NCI-H1930 (cell line): ENCODE results near the gene ENC1.

ENCODE experiments used
- DNase-seq, 2 experiments: peaks; one replicate each; lab custom pipeline; 2025; lab: John Stamatoyannopoulos, UW

ENC1 gene

DNA sequence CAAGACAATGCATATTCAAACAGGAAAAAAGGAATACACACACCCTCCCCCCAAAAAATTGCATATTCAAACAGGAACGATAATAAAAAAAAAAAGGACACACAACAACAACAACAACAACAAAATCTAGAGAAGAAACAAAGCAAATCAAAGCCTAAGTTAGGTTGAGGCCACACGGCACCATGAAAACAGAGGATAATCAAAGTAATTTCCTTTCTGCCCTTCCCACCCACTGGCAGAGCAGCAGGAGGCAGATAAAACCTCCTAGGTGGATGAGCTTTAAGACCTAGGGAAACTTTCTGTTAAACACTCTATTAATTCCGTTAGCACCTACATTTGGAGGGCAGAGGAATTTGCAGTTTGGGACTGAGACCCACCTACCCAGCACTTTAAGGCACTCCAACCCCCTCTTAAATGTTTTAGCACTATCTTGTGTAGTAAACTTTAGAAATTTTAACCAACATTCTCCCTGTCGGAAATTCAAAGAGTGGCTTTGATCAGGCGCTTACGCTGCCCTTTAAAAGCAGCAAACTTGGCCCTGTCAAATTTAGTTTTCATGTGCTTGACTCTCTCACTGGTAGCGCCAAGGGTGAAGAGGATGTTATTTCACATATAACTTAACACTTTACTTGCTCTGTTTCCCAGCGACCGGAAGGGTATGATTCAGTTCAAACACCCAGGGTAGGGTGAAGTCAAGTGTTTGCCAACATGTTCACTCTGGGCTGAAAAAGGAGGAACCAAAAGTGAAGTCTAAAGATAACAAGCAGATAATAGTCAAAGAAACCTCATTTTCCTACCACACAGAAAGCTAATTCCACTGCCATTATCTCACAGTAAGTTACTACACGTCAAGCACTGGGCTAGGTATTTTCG, 9.2 kb downstream of the ENC1 start:
- DNase-seq, result no peak

DNA sequence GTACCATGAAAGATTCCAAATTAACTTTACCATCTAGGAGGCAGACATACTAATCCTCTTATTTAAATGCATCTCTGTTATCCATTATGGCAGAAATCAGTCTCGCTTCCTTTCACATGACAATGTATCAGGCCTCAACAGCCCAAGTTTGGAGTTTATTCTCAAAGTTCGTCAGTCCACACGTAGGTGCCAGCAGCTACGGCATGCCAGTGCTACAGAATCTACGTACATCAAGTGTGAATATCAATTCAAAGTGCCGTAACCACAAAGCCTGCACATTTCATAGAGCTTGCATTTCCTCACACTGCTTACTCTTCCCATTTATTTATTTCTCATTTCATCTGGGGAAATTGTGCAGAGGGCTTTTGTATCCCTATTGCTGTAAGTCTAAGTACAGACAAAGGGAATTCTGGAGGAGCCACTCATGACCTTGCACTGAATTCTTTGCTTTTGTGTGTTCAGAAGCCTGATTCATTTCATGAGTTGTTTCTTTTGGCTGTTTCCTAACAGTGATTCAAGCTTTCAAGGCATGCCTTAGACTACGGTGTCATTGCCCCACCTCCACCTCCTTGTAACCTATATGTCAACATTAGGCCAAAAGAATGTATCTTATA, 10.0 kb downstream of the ENC1 start:
- DNase-seq, result no peak

DNA sequence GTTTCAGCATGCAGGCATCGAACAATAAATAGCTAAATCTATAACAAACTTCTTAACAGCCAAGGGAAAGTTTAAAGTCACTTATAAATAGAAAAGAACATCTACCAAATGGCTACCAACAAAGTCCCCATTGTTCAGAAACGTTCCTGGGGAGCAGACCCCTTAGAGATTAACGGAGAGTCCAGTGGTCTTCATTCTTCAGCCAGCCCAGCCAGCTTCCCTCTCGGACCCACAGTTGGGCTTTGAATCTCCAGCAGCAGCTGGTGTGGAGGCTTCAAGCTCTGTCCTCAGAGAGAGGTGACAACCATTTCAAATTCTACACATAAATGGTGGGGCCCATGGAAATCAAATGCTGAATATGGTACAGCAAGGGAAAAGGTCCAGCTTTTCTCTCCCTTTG, 11.2 kb downstream of the ENC1 start:
- no peak for DNase-seq

DNA sequence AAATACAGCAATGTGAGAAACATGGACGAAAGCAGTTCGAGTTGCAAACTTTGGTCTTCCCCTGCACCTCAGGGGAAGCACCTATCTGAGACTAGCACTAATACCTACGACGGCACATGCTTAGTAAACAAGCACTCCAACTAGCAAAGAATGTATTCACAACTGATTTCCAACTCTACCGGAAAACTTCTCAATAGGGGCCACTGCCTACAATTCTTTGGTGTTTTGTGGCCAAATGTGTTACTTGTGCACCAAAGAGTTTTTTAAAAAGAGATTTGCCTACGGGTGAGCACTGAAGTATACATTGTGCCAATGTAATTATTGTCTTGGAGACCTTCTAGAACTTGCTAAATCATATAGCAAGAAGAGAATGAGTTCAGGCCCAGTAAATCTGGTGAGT, 12.2 kb downstream of the ENC1 start:
- DNase-seq, result no peak

DNA sequence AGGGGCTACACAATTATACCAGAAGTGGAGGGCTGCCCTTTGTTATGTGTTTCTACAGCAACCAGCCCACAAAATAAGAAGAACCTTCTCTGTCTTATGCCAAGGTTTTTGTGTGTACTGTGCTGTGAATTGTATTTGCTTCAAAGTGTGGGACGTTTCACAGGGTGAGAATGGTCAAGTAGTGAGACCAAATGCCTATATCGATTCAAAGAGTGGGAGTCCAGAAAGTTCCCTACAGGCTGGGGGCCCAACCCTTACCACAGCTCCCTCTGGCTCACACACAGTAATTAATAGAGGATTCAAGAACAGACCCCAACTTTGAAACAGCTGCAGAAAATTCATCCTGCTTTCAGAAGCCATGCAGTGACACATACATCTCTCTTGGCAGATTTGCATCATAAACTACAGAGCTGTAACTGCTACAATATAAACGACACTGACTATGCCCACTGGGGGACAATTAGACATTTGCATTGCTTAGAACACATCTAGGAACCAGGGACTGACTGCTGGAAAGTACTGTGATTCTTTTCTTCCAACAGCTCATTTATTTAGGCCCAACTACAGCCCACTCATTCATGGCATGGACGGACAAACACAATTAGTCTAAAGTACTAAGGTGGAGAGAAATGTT, 12.8 kb downstream of the ENC1 start:
- DNase-seq, result no peak

DNA sequence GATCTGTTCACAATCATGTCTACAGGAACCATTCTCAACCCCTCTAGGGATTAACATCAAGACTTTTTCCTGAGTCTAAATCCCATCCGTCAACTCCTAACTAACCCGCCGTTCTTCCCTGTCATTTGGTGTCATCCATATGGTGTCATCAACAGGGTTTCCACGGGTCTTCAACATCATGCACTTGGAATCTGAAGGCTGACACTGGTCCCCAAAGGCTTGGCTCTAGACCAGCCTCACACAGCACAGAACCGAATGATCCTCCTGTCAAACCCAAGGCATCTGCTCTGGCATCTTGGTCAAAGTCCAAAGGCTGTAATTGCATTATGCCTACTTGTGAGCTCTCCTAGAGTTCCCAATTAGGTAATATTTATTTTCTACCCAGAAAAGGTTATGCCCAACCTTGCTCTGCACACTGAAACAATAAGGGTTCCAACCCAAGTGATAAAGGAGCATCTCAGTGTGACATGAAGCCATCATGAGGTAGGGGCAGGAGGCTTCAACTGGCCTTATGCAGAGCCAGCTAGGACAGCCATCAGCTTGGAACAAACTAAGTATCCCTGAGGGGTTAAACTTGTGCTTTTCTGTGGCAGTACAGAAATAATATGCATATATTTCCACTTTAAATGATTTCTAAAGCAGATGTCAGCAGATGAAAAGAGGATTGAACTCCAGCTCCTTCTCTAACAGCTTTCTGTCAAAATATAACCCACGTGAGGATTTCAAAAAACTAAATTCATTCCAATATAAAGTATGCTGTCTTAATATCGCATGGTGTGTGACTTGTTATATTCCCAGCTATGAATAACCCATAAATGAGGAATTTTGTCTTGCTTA, 13.9 kb downstream of the ENC1 start:
- DNase-seq, result peak in 1 of 2 experiments; percentile 15

DNA sequence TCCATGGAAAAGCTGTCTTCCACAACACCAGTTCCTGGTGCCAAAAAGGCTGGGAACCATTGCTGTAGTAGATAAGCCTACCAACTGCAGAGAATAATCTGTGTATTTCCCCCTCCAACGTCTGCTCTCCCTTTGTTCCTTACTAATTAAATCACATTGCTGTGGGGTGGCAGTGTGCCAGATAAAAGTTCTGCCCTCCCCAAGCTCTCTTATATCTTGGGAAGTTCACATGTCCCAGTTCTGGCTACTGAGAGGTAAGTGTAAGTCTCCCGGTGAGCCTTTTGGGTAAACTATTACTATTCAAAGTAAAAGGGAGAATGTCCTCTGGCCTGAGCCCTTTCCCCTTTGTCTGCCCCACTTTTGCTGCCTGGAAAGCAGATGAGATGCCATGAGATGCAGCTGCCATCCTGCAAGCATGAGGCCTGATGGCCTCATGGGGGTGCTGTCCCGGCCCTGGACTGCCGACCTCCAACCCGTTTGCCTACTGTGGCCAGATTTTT, 14.7 kb downstream of the ENC1 start:
- DNase-seq, result no peak

DNA sequence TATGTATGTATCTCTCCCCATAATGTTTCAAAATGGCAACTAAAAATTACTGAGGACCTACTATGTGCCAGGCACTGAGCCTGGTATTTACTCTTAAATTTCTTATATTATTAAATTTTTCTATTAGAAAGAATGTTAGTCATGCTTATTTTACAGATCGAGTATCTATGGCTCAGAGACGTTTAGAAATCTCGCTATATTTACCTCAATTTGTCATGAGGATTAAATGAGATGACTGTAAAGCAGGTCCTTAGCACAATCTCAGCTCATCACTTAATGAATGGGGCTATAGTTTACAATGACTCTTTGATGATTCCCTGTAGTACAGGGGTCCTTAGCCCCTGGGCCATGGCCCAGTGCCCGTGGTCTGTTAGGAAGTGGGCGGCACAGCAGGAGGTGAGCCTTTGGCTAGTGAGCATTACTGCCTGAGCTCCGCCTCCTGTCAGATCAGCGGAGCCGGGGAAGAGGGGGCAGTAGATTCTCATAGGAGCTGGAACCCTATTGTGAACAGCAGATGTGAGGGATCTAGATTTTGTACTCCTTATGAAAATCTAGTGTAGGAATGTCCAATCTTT, 15.5 kb downstream of the ENC1 start:
- no peak for DNase-seq

DNA sequence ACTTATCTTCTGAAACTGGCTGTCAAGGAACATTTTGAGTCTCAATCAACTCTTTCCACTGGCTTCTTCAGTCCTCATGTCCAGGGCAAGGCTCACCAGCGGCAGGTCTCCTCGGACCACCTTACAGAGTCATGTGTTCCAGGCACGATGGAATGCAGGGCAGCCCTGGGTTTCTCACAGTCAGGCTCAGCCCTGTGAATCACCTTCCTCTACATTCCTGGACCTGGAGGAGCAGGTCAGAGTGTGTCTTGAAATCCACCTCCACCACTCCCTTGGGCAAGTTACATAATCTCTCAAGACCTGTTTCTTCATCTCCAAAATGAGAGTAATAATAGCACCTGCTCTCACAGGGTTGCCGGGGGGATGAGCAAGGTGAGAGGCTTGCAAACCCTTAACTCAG, 16.0 kb downstream of the ENC1 start:
- DNase-seq, result no peak

DNA sequence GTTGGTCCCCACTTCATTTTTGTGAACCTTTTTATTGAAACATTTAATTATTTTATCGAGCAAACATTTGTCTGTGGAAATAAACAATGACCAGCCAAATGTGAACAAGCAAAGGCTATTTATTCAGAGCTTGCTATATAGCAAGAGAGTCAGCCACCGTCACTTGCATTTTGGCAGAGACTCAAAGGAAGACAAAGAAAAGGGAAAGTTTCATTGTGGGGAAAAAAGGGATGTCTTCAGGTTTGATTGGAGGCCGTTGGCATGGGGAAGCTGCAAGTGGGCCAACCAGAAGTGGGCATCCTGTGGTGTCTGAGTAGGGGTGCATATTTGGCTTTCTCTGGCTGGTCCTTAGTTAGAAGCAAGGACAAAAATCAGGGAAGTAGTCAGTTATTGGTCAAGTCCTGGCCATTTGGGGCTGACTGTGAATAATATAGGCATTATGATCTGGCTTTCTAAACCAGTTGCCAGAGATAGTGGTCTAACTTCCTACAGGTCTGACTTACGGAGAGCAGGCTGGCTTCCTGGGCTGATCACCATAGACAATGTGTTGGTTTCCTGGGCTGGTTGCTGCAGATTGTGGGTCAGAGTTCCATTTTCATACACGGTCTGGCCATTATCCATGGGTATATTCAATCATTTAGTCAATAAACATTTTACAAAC, 16.6 kb downstream of the ENC1 start:
- no peak for DNase-seq

DNA sequence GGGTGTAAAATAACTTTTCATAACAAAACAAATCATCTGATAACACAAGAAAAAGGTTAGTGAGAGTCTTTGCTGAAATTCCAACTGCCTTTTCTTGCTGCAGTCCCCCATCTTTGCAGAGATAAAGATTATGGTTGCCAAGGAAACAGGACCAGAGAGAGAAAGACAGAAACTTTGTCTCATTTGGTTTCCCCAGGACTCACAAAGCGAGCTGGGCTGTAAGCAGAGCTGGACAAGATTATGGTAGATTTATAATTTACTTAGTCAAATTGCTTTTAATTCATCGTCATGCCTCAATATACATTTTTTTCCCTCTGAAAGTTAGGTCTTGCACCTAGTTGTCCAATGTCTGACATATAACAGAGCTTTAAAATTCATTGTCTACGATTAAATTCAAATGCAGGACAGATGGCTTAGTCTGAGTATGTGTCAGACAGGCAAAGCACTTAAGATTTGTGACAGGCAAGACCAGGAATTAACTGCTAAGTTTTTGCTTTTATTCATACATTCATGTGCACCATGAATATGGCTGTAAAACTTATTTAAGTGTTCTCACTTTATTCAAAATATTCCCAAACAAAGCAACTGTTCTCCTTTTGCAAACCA, 17.4 kb downstream of the ENC1 start:
- DNase-seq, result no peak

DNA sequence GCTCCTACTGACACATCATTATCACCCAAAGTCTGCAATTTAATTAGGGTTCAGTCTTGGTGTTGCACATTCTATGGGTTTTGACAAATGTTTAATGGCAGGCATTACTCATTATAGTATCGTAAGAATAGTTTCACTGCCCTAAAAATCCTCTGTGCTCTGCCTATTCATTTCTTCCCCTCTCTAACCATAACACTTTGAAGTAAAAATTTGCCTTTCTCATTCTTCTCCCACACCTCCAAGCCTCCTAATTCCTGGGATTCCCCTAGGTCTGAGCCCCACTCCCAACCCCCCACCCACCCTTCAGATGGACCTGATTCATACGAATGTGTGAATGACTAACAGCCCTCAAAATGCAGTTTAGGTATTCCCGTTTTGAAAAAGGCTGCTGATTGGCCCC, 18.4 kb downstream of the ENC1 start:
- no peak for DNase-seq

DNA sequence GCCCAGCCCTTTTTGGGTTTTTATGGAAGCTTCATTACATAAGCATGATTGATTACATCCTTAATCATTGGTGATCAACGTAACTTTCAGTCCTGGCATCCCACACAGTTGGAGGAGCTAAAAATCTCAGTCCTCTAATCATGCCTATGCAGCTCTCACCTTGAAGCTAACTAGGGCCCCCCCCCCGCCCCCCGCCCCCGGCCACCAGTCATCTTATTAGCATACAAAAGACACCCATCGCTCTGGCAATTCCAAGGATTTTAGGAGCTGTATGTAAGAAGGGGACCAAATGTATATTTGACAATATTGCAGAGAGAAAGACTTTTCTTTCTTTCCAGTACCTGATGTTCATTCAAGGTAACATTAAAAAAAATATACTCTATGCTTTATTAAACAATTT, 19.0 kb downstream of the ENC1 start:
- no peak for DNase-seq

DNA sequence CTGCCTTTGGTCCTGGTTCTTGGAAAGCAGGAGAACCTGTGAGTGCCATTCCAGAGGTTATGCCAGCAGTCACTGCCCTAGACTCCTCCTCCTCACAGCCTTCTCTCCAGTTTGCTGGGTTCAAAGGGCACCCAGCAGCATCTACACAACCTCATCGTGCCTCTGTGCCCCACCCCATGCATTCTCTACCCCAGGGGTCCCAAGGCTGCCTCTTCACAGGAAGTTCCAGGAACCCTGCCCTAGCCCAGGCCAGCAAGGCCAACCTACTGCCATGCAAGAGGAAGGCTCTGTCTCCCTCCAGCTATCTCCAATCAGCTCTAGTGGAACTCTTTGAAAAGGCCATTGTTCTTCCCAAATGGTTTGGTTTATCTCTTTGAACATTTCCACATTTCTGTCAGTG, 21.2 kb downstream of the ENC1 start:
- no peak for DNase-seq

DNA sequence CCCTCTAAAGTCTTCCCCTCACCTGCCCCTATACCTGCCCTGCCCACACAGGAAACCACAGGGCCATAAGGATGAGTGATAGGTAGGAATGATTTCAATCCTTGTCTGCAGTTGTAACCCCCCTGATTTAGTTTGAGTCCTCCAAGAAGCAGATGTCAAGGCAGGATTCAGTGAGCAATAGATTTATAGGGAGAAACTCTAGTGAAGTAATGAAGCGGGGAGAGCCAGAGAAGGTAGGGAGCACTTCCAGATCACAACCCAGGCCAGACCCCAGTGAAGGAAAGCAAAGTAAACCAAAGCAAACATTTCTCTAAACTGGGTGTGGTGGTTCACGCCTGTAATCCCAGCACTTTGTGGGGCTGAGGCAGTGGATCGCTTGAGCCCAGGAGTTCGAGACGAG, 22.4 kb downstream of the ENC1 start:
- DNase-seq, result no peak

DNA sequence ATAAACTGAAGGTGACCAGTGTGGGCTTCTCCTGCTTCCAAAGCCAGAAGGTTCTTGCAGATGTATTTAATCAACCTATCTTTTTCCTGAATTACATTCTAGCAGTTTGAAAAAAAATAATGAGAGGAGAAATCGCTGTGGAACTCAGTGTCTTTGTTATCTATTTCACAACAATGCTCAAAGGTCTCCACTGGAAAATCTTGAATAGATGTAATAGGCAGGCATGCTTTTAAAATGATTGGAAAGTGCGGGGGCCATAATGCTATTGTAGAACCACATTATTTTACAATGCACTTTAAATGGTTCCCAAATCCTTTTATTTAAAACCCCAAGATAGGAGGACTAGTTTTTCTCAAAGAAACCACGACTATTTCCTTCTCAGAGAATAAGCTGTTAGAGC, 23.3 kb downstream of the ENC1 start:
- DNase-seq, result no peak

DNA sequence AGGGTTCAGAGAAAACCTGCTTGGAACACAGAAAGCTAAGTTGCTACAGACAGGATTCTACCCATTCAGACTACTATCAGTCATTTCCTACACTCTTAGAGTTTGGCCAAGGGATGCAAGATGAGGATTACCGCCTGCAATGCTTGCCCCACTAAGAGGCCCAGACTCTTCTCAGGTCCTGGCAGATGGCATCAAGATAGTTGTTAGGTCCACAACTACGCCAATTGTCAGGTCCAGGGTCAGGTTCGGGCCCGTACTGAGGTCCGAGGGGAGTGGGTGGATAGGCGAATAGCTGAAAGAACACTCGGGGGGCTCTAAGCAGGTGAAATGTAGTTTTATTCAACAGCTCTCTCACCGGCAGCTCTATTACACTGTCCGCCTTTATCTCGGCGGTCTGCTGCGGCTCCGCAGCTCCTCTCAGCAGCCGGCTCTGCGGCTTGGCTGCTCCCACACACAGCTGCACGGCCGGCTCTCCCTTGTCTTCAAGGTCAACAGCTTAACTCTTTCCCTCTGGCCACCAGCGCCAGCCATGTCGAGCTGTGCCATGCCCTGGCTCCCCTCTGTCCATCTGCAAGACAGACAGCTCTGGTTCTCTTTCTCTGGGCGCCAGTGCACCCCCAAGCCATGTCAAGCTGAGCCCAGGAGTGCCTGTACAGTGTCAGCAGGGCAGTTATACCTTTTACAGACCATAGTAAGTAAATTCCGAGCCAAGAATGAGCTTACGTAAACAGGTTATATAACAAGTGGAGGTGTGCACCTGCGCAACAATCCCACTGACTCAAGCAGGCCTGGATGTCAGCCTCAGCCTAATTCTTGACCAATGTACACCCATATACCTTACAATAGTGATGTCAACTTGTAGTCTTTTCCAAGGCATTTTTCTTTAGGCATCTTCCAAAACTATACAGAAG, 24.0 kb downstream of the ENC1 start:
- DNase-seq, result no peak

DNA sequence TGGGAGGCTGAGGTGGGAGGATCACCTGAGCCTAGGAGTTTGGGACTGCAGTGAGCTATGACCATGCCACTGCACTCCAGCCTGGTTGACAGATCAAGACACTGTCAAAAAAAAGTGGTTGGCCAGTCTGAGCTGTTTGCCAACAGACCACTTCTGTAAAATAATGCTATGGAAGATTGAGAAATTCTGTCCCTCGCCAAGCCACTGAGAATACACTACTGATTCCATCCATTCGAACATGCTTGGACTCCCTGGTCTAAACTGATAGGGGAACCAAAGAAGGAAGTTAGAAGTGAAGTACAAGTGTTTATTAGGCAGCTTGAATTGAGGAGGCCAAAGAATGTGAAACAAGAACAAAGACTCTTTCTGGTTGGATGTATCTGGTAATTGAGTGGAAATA, 27.2 kb downstream of the ENC1 start:
- DNase-seq, result no peak

DNA sequence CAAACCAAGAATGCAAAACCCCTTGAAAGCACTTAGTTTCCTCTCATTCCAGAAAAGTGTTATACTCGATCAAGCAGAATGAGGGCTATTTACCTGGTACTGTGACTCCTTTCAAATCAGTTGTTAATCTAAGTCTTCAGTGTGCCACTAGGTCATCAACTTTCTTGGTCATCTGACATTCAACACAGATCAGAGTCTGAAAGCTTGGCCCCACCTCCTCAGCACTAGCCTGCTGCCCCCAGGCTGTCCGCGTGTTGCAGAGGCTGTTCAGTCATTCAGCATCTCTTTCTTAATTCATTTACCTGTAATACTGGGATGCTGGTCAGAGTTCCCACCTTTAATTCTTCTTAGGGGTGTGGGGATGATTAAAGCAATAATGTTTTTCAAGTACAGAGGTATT, 28.5 kb downstream of the ENC1 start:
- DNase-seq, result no peak
